Uterus (tissue), 4 donors: Measurements from ENCODE around the gene KBTBD12. TPM values are rescaled to one million over a fixed set of nuclear protein-coding genes. Genes with fewer than 3 reads are reported as not detected.

Experiments
- DNase-seq, 2 donors: peaks; one replicate each; pipeline ENCODE4 v3.0.0-alpha.2; 2019 to 2020
- H3K27ac ChIP-seq, 2 donors: fragments of 200-600 bp; sonication (generic); 1 replicate in 1 of 2; 2 replicates in 1 of 2; pipeline ENCODE4 v1.5.1; 2016 to 2018
- H3K27me3 ChIP-seq, 2 donors: fragments of 200-600 bp; sonication (generic); one replicate each; pipeline ENCODE4 v1.5.1; 2018 to 2019; ENCODE audit warnings: control low read depth in 1 of 2
- H3K36me3 ChIP-seq, 2 donors: fragments of 200-600 bp; sonication (generic); one replicate each; pipeline ENCODE4 v1.5.1; 2019; ENCODE audit warnings: control low read depth in 1 of 2
- H3K4me1 ChIP-seq, 2 donors: fragments of 200-600 bp; sonication (generic); one replicate each; pipeline ENCODE4 v1.5.1; 2018 to 2019; ENCODE audit warnings: control low read depth in 1 of 2
- H3K4me3 ChIP-seq, 2 donors: fragments of 200-600 bp; sonication (generic); 1 replicate in 1 of 2; 2 replicates in 1 of 2; pipeline ENCODE4 v1.5.1; 2018 to 2019; ENCODE audit warnings: mild to moderate bottlenecking in 1 of 2
- H3K9me3 ChIP-seq, 2 donors: fragments of 200-600 bp; sonication (generic); one replicate each; pipeline ENCODE4 v1.5.1; 2019; ENCODE audit warnings: control low read depth in 1 of 2
- POLR2A ChIP-seq, 2 donors: fragments of 450-650 bp; IDR thresholded peaks; one replicate each; pipeline ENCODE4 v1.6.1; 2016; ENCODE audit warnings: antibody characterized with exemption in 2 of 2, mild to moderate bottlenecking in 1 of 2, moderate library complexity in 1 of 2
- intact Hi-C: fragments of 100-400 bp; cut with DNase I; formaldehyde crosslinking; loops from one replicate; pipeline ENCODE4 v1.15.1; 2023; ENCODE audit warnings: low total_unique reads
- total RNA-seq, 4 donors: library from RNA; depleted of rRNA in 3 of 4; stranded (reverse); fragments of >200 nt in 3 of 4; gene quantifications; one replicate each; pipeline versions ENCODE4 v1.1.0 to v1.2.4, GENCODE V29; 2014 to 2023
- TF ChIP-seq, protein P1 (sequence below), 4 experiments: fragments of 200-600 bp in 2 of 4; fragments of 450-650 bp in 2 of 4; sonication (generic) in 2 of 4; IDR thresholded peaks; one replicate each; pipeline ENCODE4 v1.5.1; 2016 to 2019; ENCODE audit warnings: antibody characterized with exemption in 4 of 4, mild to moderate bottlenecking in 2 of 4, moderate library complexity in 1 of 4
- donor health status: DM: yes; HTN: yes; CAD: no.

KBTBD12 gene
- total RNA-seq, 4 donors from 2014 or later, result 0.59 to 2.8 (median 2.1) TPM; not detected in 1

DNA sequence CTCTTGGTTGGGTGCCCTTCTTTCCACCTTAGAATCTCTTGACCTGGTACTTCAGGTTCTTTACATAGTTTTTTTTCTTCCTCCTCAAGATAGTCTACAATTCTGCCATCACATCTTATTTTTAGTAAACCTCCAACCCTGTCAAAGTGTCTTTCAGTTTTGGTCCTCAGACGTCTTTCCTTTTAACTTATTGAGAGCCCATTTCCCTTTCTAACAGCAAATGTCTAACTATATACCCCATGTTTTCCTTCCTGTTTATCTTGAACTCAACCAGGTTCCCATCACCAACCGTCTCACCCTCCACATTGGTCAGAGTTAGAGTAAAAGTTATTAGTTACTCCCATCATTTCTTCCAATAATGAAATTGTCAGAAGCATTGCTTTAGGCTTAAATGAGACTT is 10.4 kb downstream of the KBTBD12 start:
- H3K9me3 ChIP-seq, result no peaks in the 10 kb centered on the region
- DNase-seq, result no peak
- TF ChIP-seq, protein P1, sequence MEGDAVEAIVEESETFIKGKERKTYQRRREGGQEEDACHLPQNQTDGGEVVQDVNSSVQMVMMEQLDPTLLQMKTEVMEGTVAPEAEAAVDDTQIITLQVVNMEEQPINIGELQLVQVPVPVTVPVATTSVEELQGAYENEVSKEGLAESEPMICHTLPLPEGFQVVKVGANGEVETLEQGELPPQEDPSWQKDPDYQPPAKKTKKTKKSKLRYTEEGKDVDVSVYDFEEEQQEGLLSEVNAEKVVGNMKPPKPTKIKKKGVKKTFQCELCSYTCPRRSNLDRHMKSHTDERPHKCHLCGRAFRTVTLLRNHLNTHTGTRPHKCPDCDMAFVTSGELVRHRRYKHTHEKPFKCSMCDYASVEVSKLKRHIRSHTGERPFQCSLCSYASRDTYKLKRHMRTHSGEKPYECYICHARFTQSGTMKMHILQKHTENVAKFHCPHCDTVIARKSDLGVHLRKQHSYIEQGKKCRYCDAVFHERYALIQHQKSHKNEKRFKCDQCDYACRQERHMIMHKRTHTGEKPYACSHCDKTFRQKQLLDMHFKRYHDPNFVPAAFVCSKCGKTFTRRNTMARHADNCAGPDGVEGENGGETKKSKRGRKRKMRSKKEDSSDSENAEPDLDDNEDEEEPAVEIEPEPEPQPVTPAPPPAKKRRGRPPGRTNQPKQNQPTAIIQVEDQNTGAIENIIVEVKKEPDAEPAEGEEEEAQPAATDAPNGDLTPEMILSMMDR (IDR thresholded peaks at IDR 0.05), result no peak
- H3K4me1 ChIP-seq, result no peaks in the 10 kb centered on the region
- H3K27me3 ChIP-seq, result no peaks in the 10 kb centered on the region
- H3K27ac ChIP-seq, result no peak overlapping the region
- H3K4me3 ChIP-seq, result no peak overlapping the region
- intact Hi-C loops, result no loop called here
- no peaks in the 10 kb centered on the region for H3K36me3 ChIP-seq

DNA sequence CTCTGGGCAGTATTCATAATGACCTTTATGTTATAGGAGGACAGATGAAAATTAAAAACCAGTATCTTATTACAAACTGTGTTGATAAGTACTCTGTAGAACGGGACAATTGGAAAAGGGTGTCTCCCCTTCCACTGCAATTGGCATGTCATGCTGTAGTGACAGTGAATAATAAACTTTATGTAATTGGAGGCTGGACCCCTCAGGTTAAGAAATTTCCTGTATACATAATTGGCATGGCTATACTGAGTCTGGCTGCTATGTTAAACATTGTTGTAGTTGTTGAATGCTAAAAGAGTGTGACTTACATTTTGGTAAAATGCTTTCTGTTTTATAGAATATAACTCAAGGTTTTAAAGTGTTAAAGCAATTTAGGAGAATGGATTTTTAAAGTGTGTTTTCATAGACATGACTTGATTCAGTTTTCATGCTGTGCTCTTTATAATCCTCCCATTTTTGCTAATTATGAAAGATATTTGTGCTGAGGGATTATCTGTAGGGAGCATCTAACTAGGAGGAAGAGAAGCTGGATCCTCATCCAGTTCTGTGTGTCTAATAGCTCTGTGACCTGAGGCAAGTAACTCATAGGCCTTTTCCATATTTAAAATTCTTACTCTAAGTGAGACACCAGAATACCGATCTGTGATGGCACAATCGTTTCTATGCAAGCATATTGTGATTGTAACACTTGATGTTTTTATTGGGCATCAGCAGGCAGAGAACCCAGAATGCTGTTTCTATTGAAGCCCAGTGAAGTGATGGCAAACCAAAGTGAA is 13.0 kb downstream of the KBTBD12 start:
- Histone ChIP-seq H3K4me1 (no peaks in the 10 kb centered on the region), H3K27ac (no peak overlapping the region), H3K27me3 (no peaks in the 10 kb centered on the region), H3K9me3 (no peaks in the 10 kb centered on the region), H3K4me3 (no peak overlapping the region), H3K36me3 (no peaks in the 10 kb centered on the region)
- DNase-seq, result no peak
- intact Hi-C loops, result no loop called here
- TF ChIP-seq, protein P1 (IDR thresholded peaks at IDR 0.05), result no peak
- no peak for TF ChIP-seq POLR2A (IDR thresholded peaks at IDR 0.05)

DNA sequence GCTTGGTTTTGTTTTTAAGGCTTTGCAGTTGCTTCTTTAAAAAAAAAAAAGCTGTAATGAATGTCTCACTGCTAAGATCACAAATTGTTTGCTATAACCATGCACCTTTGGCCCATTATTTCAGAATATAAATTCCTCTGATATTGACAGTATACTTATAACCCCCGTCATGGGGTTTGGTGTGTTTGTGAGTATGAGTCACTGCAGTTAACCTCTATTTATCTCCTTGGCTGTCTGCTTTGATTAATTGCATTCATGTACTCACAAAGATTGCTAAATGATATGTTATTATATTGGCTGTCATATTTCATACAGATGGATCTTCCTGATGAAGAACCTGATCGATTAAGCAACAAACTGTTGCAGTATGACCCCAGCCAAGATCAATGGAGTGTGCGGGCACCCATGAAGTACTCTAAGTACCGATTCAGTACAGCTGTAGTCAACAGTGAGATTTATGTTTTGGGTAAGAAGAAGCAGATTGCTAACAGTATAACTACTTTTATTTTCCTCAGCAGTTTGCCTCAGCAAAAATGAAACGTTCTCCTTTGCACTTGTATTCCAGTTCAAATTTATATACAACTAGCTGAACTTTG is 14.9 kb downstream of the KBTBD12 start:
- Histone ChIP-seq H3K4me3 (no peak overlapping the region), H3K27ac (no peak overlapping the region), H3K36me3 (no peaks in the 10 kb centered on the region), H3K9me3 (no peaks in the 10 kb centered on the region), H3K27me3 (no peaks in the 10 kb centered on the region), H3K4me1 (no peaks in the 10 kb centered on the region)
- TF ChIP-seq, protein P1 (IDR thresholded peaks at IDR 0.05), result no peak
- no peak for TF ChIP-seq POLR2A (IDR thresholded peaks at IDR 0.05)
- intact Hi-C loops, result loop anchor here (10.0 kb wide), 1 partner anchor 625 kb away; no protein-coding TSS in a partner anchor
- DNase-seq, result no peak

DNA sequence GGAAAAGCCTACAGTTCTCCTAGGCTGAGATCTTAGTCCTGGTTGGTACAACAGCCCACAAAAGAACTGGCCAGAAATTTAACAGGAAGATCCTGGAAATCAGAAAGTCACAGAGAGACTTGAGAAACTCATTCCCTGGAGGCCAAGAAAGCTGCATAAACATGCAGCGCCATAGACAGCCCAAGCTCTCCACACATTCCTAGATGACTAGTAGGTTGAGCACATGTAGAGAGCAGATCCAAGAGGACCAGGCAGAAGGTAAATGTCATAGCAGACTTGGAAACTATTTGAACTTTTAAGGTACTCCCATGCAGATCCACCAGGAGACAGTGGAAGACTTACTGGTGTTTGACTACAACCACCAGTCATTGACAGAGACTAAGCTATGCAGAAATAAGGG is 18.4 kb downstream of the KBTBD12 start:
- no peak for DNase-seq
- TF ChIP-seq POLR2A (IDR thresholded peaks at IDR 0.05), result no peak
- TF ChIP-seq, protein P1 (IDR thresholded peaks at IDR 0.05), result no peak
- Histone ChIP-seq H3K27ac (no peak overlapping the region), H3K4me1 (no peaks in the 10 kb centered on the region), H3K9me3 (no peaks in the 10 kb centered on the region), H3K36me3 (no peaks in the 10 kb centered on the region), H3K27me3 (no peaks in the 10 kb centered on the region), H3K4me3 (no peak overlapping the region)
- intact Hi-C loops, result loop anchor here (10.0 kb wide), 1 partner anchor 621 kb away; no protein-coding TSS in a partner anchor

DNA sequence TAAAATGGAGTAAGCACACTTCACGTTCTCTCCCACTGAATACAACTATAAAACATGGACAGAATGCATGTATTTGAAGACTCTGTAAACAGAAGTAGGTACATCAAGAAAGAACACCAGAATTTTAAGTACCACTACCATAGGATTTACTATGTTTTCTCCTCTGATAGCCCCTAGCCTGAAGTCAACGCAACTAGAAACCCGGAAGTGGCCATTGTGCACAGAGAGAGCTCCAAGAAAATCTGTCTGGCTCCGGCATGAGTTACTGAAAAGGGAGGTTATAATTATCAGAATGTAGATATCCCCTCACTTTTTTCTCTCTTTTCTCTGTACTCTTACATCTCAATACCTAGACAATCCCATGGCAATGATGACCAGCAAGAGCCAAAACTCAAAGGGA is 23.8 kb downstream of the KBTBD12 start:
- Histone ChIP-seq H3K9me3 (no peaks in the 10 kb centered on the region), H3K27me3 (no peaks in the 10 kb centered on the region), H3K27ac (no peak overlapping the region), H3K36me3 (no peaks in the 10 kb centered on the region), H3K4me1 (no peaks in the 10 kb centered on the region), H3K4me3 (no peak overlapping the region)
- TF ChIP-seq POLR2A (IDR thresholded peaks at IDR 0.05), result no peak
- TF ChIP-seq, protein P1 (IDR thresholded peaks at IDR 0.05), result no peak
- DNase-seq, result no peak
- intact Hi-C loops, result loop anchor here (10.0 kb wide), 1 partner anchor 616 kb away; no protein-coding TSS in a partner anchor
